ENCODE results near the gene CACNA1I.

DNA sequence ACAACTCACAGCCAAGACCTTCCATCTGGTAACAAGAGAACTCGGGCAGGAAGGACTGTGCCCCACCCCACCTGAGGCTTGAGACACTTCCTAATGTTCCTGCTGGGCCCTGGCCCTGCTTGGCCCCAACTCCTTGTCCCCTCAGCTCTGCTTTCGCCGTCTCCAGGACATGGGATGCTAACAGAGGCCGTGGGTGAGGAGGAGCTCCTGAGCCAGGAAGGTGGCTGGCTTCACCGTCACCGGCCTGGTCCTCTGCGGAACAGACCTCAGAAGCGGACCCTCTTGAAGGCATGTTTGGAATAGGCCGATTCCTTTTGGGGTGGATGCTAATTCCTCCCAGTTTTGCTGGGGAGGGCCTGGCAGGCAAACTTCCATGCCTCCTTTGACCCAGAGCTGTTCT, 154.3 kb downstream of the CACNA1I start:
- no peak for TF ChIP-seq POLR2A (IDR thresholded peaks at IDR 0.05; ENCODE audit: low read depth, low read length)
- TF ChIP-seq POLR2AphosphoS5 (IDR thresholded peaks at IDR 0.05; ENCODE audit: low read depth, low read length) = no peak
